Measurements from ENCODE around the gene STPG3. TPM values are rescaled to one million over a fixed set of nuclear protein-coding genes. Genes with fewer than 3 reads are reported as not detected.

STPG3 gene
- total and polyA plus RNA-seq, 2 of the 13 experiments (the other 11 are each of a cell fraction or from before 2014, with no cell fraction given): not detected

GRCh38 chr9:137252555-137253506 lies 1.7 kb downstream of the STPG3 start:
- Histone ChIP-seq H3K27ac (ENCODE audit: extremely low read length, insufficient read depth, low read length) (peak overlapping the region; percentile 80), H3K9ac (ENCODE audit: insufficient read depth, low read depth, low read length) (no peak overlapping the region), H3K79me2 (ENCODE audit: insufficient read depth, low read length) (peaks cover 18% of the 10 kb centered on the region), H3K4me2 (ENCODE audit: low read depth, low read length) (peak overlapping the region; percentile 79), H3K4me3 (replicated peaks in 1 of 3; ENCODE audit: insufficient read depth in 1 of 3, low read depth in 2 of 3, low read length in 3 of 3) (peak overlapping the region in 2 of 3 experiments; percentile 90 to 91; a peak in 3 of 6 replicates), H3K36me3 (replicated peaks in 1 of 2; ENCODE audit: control insufficient read depth in 1 of 2, insufficient read depth in 2 of 2, low read length in 2 of 2) (peaks cover 5 to 6% of the 10 kb centered on the region in 2 experiments; a peak in 3 of 5 replicates), H2AFZ (ENCODE audit: low read length) (no peak overlapping the region), H3K4me1 (ENCODE audit: insufficient read depth, low read length) (peaks cover 77% of the 10 kb centered on the region), H3K9me3 (ENCODE audit: low read length) (no peaks in the 10 kb centered on the region), H4K20me1 (ENCODE audit: insufficient read depth, low read length) (no peaks in the 10 kb centered on the region), H3K27me3 (ENCODE audit: control insufficient read depth in 1 of 2, insufficient read depth in 2 of 2, low read length in 2 of 2) (peaks cover 0 to 3% of the 10 kb centered on the region in 2 experiments; a peak in 1 of 5 replicates)
- ChIA-PET CTCF (ENCODE audit: low intra/inter-chr PET ratio, low total read pairs) (no interaction called here), POLR2A (interaction anchor here (0.6 to 14.2 kb wide), 15 partner anchors 10 to 197 kb away, joined by 3 to 317 read pairs (median 6); partner anchors contain the start of genes ANAPC2, ENTPD8, SAPCD2 and SSNA1)
- DNase-seq (ENCODE audit: low spot score) (no peak), FAIRE-seq (no peak), ATAC-seq (no peak)
- 55% methylated on average over 16 of the region's 35 CpGs for WGBS (ENCODE audit: low lambda C conversion rate)
- in situ Hi-C loops (cut with HindIII; ENCODE audit: extremely low pct_ligation_motif_present, low pct_unique_long_range_greater_than_20kb) (no loop called here), intact Hi-C loops (cut with micrococcal nuclease; ENCODE audit: unreplicated experiment) (no loop called here)
- BruUV-seq (replicated peaks): no TSS peak
- TF ChIP-seq DBP (CRISPR knock-in tag; IDR thresholded peaks at IDR 0.05; ENCODE audit: not compliant biosample characterization): no peak
- TF ChIP-seq ZFP91 (CRISPR knock-in tag; IDR thresholded peaks at IDR 0.05; ENCODE audit: borderline replicate concordance): 0 out of 2 replicates have a peak, but pooled peaks have one; percentile 10
- no peak for TF ChIP-seq ZNF766 (CRISPR knock-in tag; IDR thresholded peaks at IDR 0.05; ENCODE audit: borderline replicate concordance)
- TF ChIP-seq SKI (IDR thresholded peaks at IDR 0.05; ENCODE audit: partially characterized antibody): no peak
- 0 out of 2 replicates have a peak, but pooled peaks have one; percentile 10 for TF ChIP-seq ZNF691 (CRISPR knock-in tag; IDR thresholded peaks at IDR 0.05; ENCODE audit: borderline replicate concordance, low read depth)
- TF ChIP-seq MEIS1 (CRISPR knock-in tag; IDR thresholded peaks at IDR 0.05; ENCODE audit: borderline replicate concordance): peak; percentile 18; the same call in 1 of the 2 replicates
- TF ChIP-seq ZBTB39 (CRISPR knock-in tag; IDR thresholded peaks at IDR 0.05): no peak
- TF ChIP-seq AFF4 (CRISPR knock-in tag; IDR thresholded peaks at IDR 0.05): no peak

Data from HepG2 (cell line).